ENCODE results near the gene RAPGEF4.

The RAPGEF4 gene

GRCh38 chr2:172863341-172863740 is 127.7 kb downstream of the RAPGEF4 start:
- DNase-seq, result no peak

- no peak for DNase-seq
Measured at GRCh38 chr2:172864182-172864581, 128.5 kb downstream of the RAPGEF4 start.

GRCh38 chr2:172865422-172865821 is 129.8 kb downstream of the RAPGEF4 start:
- no peak for DNase-seq

GRCh38 chr2:172869861-172870260 is 134.2 kb downstream of the RAPGEF4 start:
- DNase-seq, result no peak

GRCh38 chr2:172870396-172870795 is 134.8 kb downstream of the RAPGEF4 start:
- DNase-seq, result no peak

- no peak for DNase-seq
Measured at GRCh38 chr2:172877826-172878225, 142.2 kb downstream of the RAPGEF4 start.

- DNase-seq, result no peak
Measured at GRCh38 chr2:172878260-172878659, 142.6 kb downstream of the RAPGEF4 start.

- DNase-seq, result no peak
Measured at GRCh38 chr2:172884336-172884735, 148.7 kb downstream of the RAPGEF4 start.

- DNase-seq, result no peak
Measured at GRCh38 chr2:172885996-172886395, 150.4 kb downstream of the RAPGEF4 start.

- DNase-seq, result no peak
Measured at GRCh38 chr2:172887280-172887679, 151.6 kb downstream of the RAPGEF4 start.

GRCh38 chr2:172888714-172889669 is 153.3 kb downstream of the RAPGEF4 start:
- DNase-seq, result no peak

GRCh38 chr2:172889768-172890430 is 154.3 kb downstream of the RAPGEF4 start:
- no peak for DNase-seq

- no peak for DNase-seq
Measured at GRCh38 chr2:172893111-172893510, 157.5 kb downstream of the RAPGEF4 start.

- DNase-seq, result no peak
Measured at GRCh38 chr2:172893671-172894070, 158.0 kb downstream of the RAPGEF4 start.

- no peak for DNase-seq
Measured at GRCh38 chr2:172894689-172895387, 159.2 kb downstream of the RAPGEF4 start.

- no peak for DNase-seq
Measured at GRCh38 chr2:172896661-172897081, 161.0 kb downstream of the RAPGEF4 start.

GRCh38 chr2:172900871-172901270 is 165.2 kb downstream of the RAPGEF4 start:
- DNase-seq, result no peak

GRCh38 chr2:172901913-172902312 is 166.3 kb downstream of the RAPGEF4 start:
- no peak for DNase-seq

GRCh38 chr2:172904236-172904635 is 168.6 kb downstream of the RAPGEF4 start:
- DNase-seq, result no peak

GRCh38 chr2:172905937-172906811 is 170.5 kb downstream of the RAPGEF4 start:
- no peak for DNase-seq

- no peak for DNase-seq
Measured at GRCh38 chr2:172908275-172908674, 172.6 kb downstream of the RAPGEF4 start.

GRCh38 chr2:172909454-172909853 is 173.8 kb downstream of the RAPGEF4 start:
- DNase-seq, result no peak
